ENCODE measurements around the gene LPXN. TPM values are rescaled to one million over a fixed set of nuclear protein-coding genes. Genes with fewer than 3 reads are reported as not detected.
A peak's percentile ranks its signal among the peaks of the same experiment; 100 is the strongest.
"Not testable (repeated sequence)": the region's sequence is repeated elsewhere in the genome, so short reads cannot be mapped to it uniquely, and the experiment has no call there.

Gene LPXN
- total and polyA plus RNA-seq, 3 donors from 2014 or later, result 14.5 to 17.3 (median 15.8) TPM

DNA sequence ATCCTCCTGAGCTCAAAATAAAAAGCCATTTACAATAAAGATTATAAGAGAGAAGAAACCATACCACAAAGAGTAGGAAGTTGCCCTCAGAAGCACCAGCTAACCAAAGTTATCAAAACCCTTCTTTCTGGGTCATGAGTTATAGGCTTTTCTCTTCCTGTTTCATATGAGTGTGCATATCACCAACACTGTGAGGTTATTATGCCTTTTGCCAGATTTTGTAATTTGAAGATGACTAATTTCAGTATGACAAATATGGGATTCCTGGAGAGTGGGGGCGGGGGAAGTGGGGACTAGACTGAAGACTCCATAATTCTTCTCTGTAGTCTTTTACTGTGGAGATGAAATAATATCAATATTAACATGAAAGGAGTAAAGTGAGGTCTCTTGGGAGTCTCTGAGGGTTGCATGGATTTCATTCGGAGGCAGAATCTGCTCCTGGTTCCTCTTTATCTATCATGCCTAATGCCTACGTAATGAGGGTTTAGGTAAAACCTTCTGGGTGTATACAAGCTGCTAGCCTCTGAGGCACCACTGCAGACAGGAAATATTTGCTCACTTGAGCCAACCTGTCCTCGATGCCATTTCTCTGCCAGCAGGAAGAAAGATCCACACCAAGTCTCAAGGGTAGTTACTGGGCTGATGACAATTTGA is 2.1 kb downstream of the LPXN start:
- H3K4me3 ChIP-seq, result no peak overlapping the region
- DNase-seq, result no peak
- 82 to 86% methylated on average over 4 of the region's 4 CpGs for WGBS, 2 donors
- H3K4me1 ChIP-seq, result peaks cover 17% of the 10 kb centered on the region
- H3K36me3 ChIP-seq (ENCODE audit: low read depth, missing control alignments), result no peaks in the 10 kb centered on the region
- no peaks in the 10 kb centered on the region for H3K9me3 ChIP-seq
- no peaks in the 10 kb centered on the region for H3K27me3 ChIP-seq
- intact Hi-C loops (cut with DNase I; ENCODE audit: low total_unique reads), result no loop called here
- H3K27ac ChIP-seq, result no peak overlapping the region
- TF ChIP-seq, protein P1, sequence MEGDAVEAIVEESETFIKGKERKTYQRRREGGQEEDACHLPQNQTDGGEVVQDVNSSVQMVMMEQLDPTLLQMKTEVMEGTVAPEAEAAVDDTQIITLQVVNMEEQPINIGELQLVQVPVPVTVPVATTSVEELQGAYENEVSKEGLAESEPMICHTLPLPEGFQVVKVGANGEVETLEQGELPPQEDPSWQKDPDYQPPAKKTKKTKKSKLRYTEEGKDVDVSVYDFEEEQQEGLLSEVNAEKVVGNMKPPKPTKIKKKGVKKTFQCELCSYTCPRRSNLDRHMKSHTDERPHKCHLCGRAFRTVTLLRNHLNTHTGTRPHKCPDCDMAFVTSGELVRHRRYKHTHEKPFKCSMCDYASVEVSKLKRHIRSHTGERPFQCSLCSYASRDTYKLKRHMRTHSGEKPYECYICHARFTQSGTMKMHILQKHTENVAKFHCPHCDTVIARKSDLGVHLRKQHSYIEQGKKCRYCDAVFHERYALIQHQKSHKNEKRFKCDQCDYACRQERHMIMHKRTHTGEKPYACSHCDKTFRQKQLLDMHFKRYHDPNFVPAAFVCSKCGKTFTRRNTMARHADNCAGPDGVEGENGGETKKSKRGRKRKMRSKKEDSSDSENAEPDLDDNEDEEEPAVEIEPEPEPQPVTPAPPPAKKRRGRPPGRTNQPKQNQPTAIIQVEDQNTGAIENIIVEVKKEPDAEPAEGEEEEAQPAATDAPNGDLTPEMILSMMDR (IDR thresholded peaks at IDR 0.05), result no peak
- no peak for TF ChIP-seq POLR2A (IDR thresholded peaks at IDR 0.05)

DNA sequence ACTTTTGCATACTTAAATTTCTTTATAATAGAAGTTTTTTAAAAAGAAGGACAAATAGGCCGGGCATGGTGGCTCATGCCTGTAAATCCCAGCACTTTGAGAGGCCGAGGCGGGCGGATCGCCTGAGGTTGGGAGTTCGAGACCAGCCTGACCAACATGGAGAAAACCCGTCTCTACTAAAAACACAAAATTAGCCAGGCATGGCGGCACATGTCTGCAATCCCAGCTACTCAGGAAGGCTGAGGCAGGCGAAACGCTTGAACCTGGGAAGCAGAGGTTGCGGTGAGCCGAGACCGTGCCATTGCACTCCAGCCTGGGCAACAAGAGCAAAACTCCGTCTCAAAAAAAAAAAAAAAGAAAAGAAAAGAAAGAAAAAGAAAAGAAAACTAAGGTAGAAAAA is 2.8 kb downstream of the LPXN start:
- intact Hi-C loops (cut with DNase I; ENCODE audit: low total_unique reads); H3K9me3 ChIP-seq; H3K4me3 ChIP-seq; H3K36me3 ChIP-seq (ENCODE audit: low read depth, missing control alignments); H3K27ac ChIP-seq; DNase-seq; H3K27me3 ChIP-seq: not testable (repeated sequence)
- 97% methylated on average over 14 of the region's 14 CpGs for WGBS, 2 donors
- peaks cover 17% of the 10 kb centered on the region for H3K4me1 ChIP-seq

- Histone ChIP-seq H3K4me1 (no peaks in the 10 kb centered on the region), H3K27ac (no peak overlapping the region), H3K27me3 (no peaks in the 10 kb centered on the region), H3K4me3 (no peak overlapping the region), H3K36me3 (ENCODE audit: low read depth, missing control alignments) (no peaks in the 10 kb centered on the region), H3K9me3 (no peaks in the 10 kb centered on the region)
- DNase-seq, result peak; percentile 62
- TF ChIP-seq, protein P1 (IDR thresholded peaks at IDR 0.05), result peak; percentile 42 to 80 (median 61)
- no peak for TF ChIP-seq POLR2A (IDR thresholded peaks at IDR 0.05)
- 58 to 68% methylated on average over 4 of the region's 4 CpGs for WGBS, 2 donors
- intact Hi-C loops (cut with DNase I; ENCODE audit: low total_unique reads), result no loop called here
Observed at GRCh38 chr11:58567889-58568512, 7.7 kb downstream of the LPXN start.

GRCh38 chr11:58564231-58564630 is 11.4 kb downstream of the LPXN start:
- TF ChIP-seq, protein P1 (IDR thresholded peaks at IDR 0.05), result no peak
- TF ChIP-seq POLR2A (IDR thresholded peaks at IDR 0.05), result no peak
- Histone ChIP-seq H3K27ac (no peak overlapping the region), H3K4me1 (no peaks in the 10 kb centered on the region), H3K36me3 (ENCODE audit: low read depth, missing control alignments) (no peaks in the 10 kb centered on the region), H3K27me3 (no peaks in the 10 kb centered on the region), H3K4me3 (no peak overlapping the region), H3K9me3 (no peaks in the 10 kb centered on the region)
- no peak for DNase-seq
- intact Hi-C loops (cut with DNase I; ENCODE audit: low total_unique reads), result no loop called here

DNA sequence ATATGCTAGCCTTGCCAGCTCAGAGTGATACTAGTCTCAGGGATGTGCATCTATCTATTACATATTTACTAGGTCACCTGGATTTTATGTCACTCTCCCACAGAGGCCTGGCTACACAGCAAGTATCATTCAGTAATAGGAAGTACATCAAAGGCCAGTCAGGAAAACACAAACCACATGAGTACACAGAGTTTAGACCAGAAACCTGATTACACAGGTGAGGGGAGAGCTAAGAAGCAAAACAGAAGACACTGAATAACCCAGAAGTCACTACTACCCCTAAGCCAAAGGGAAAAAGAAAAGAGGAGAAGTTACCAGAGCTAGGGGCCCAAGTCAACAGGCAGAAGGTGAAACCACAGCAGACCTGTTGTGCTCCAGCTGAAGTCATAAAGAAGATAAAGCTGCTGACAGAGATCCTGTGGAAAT is 13.3 kb downstream of the LPXN start:
- Histone ChIP-seq H3K9me3 (no peaks in the 10 kb centered on the region), H3K36me3 (ENCODE audit: low read depth, missing control alignments) (no peaks in the 10 kb centered on the region), H3K27ac (no peak overlapping the region), H3K4me1 (no peaks in the 10 kb centered on the region), H3K4me3 (no peak overlapping the region), H3K27me3 (no peaks in the 10 kb centered on the region)
- DNase-seq, result no peak
- intact Hi-C loops (cut with DNase I; ENCODE audit: low total_unique reads), result no loop called here
- TF ChIP-seq POLR2A (IDR thresholded peaks at IDR 0.05), result no peak
- TF ChIP-seq, protein P1 (IDR thresholded peaks at IDR 0.05), result no peak
